K562 (cell line): ENCODE measurements around the gene PTOV1. TPM values are rescaled to one million over a fixed set of nuclear protein-coding genes. Genes with fewer than 3 reads are reported as not detected.

Experiments
- ATAC-seq: fragments of 200-7000 bp; cut with Tn5 transposase; 3 replicates; pipeline ENCODE4 v1.9.1; 2020; ENCODE audit warnings: moderate library complexity
- BruUV-seq: library from RNA; stranded (reverse); fragments of 400-500 nt; replicated peaks from 2 replicates; lab custom pipeline; 2021; lab: Mats Ljungman, UMichigan
- CTCF ChIA-PET: fragments of 300-600 bp; formaldehyde crosslinking; extraction: SDS; loops from one replicate; lab custom pipeline; 2021; ENCODE audit warnings: low intra/inter-chr PET ratio; lab: Yijun Ruan, JAX
- POLR2A ChIA-PET: fragments of 300-600, 350-650 bp; sonication (Branson Sonifier 250); formaldehyde crosslinking; extraction: SDS; loops from one replicate; lab custom pipeline; 2021; ENCODE audit warnings: antibody characterized with exemption, inconsistent platforms; lab: Yijun Ruan, JAX
- DNase-seq, 4 experiments: peaks; one replicate each; pipeline versions ENCODE4 v3.0.0 to v3.0.0-alpha.2; 2011 to 2018; ENCODE audit warnings: low spot score in 3 of 4, mixed read lengths in 3 of 4; ENCODE audit errors: extremely low read depth in 1 of 4
- FAIRE-seq: peaks from 2 replicates; lab custom pipeline; 2011; peaks lifted over from hg19 to GRCh38; lab: Jason Lieb, UNC
- H2AFZ ChIP-seq: 2 replicates; pipeline ENCODE4 v1.6.0; 2011; ENCODE audit warnings: low read depth, low read length, control low read depth, inconsistent platforms
- H3K27ac ChIP-seq: fragments of 200-600 bp; 3 replicates; pipeline ENCODE4 v1.8.0; 2011; ENCODE audit warnings: low read depth, mild to moderate bottlenecking, control low read depth, inconsistent platforms, low read length, moderate library complexity, mixed read lengths; ENCODE audit errors: extremely low read depth
- H3K27me3 ChIP-seq, 2 experiments: fragments of 300-600 bp in 1 of 2; 2 replicates in 1 of 2; 3 replicates in 1 of 2; pipeline versions ENCODE4 v1.6.0 to v1.8.0; 2011; ENCODE audit warnings: inconsistent platforms in 2 of 2, low read length in 2 of 2, mild to moderate bottlenecking in 1 of 2, mixed read lengths in 1 of 2, moderate library complexity in 1 of 2; ENCODE audit not compliant: control insufficient read depth in 2 of 2, insufficient read depth in 2 of 2
- H3K36me3 ChIP-seq: fragments of 300-600 bp; 3 replicates; pipeline ENCODE4 v1.8.0; 2011; ENCODE audit warnings: mild to moderate bottlenecking, low read length, inconsistent platforms; ENCODE audit not compliant: control insufficient read depth, insufficient read depth
- H3K4me1 ChIP-seq, 2 experiments: fragments of 200-600 bp in 1 of 2; replicated peaks in 1 of 2; 2 replicates in 1 of 2; 3 replicates in 1 of 2; pipeline versions ENCODE4 v1.5.1 to v1.8.0; 2011; ENCODE audit warnings: inconsistent platforms in 2 of 2, low read length in 2 of 2, mild to moderate bottlenecking in 1 of 2, mixed read lengths in 1 of 2, moderate library complexity in 1 of 2; ENCODE audit not compliant: control insufficient read depth in 2 of 2, insufficient read depth in 2 of 2
- H3K4me2 ChIP-seq: 2 replicates; pipeline ENCODE4 v1.6.1; 2011; ENCODE audit warnings: low read length, control low read depth, inconsistent platforms, mixed read lengths; ENCODE audit not compliant: insufficient read depth
- H3K4me3 ChIP-seq: fragments of 200-600 bp; sonication (generic), shearing (Covaris generic); 2 replicates; pipeline ENCODE4 v1.5.1; 2016; ENCODE audit warnings: control low read depth, inconsistent platforms
- H3K79me2 ChIP-seq: fragments of 200-600 bp; 3 replicates; pipeline ENCODE4 v1.8.0; 2011; ENCODE audit warnings: low read length, inconsistent platforms; ENCODE audit not compliant: control insufficient read depth, insufficient read depth
- H3K9ac ChIP-seq, 2 experiments: 2 replicates each; pipeline versions ENCODE4 v1.6.0 to v1.6.1; 2011; ENCODE audit warnings: low read depth in 2 of 2, low read length in 2 of 2, control low read depth in 1 of 2, inconsistent platforms in 1 of 2, mild to moderate bottlenecking in 1 of 2, mixed read lengths in 1 of 2; ENCODE audit not compliant: insufficient read depth in 1 of 2
- H3K9me1 ChIP-seq: one replicate; pipeline ENCODE4 v1.6.0; 2011; ENCODE audit warnings: inconsistent platforms, mild to moderate bottlenecking, low read length, moderate library complexity; ENCODE audit not compliant: control insufficient read depth, insufficient read depth
- H3K9me3 ChIP-seq: replicated peaks from 2 replicates; pipeline ENCODE4 v1.5.1; 2011; ENCODE audit warnings: low read depth, low read length, inconsistent platforms; ENCODE audit not compliant: control insufficient read depth, insufficient read depth
- H4K20me1 ChIP-seq: replicated peaks from 2 replicates; pipeline ENCODE4 v1.6.1; 2011; ENCODE audit warnings: low read length, inconsistent platforms, mixed read lengths; ENCODE audit not compliant: control insufficient read depth, insufficient read depth
- AFF4 ChIP-seq: sonication (generic); formaldehyde crosslinking; IDR thresholded peaks from 2 replicates; pipeline ENCODE4 v1.8.0; 2023; ENCODE audit warnings: mild to moderate bottlenecking, missing genetic modification reagents
- CCNT2 ChIP-seq: IDR thresholded peaks from 2 replicates; pipeline ENCODE4 v1.6.1; 2011; ENCODE audit warnings: borderline replicate concordance, low read depth, mild to moderate bottlenecking, moderate library complexity, mixed read lengths, low read length; ENCODE audit not compliant: insufficient read length; ENCODE audit errors: extremely low read depth
- CXXC5 ChIP-seq: fragments of 250-450 bp; sonication (Bioruptor Pico); IDR thresholded peaks from 2 replicates; pipeline ENCODE4 v1.8.0; 2022; ENCODE audit warnings: inconsistent platforms, mild to moderate bottlenecking, moderate library complexity
- DACH1 ChIP-seq: fragments of 450-650 bp; IDR thresholded peaks from 2 replicates; pipeline ENCODE4 v1.6.1; 2018; ENCODE audit not compliant: partially characterized antibody
- ILF3 ChIP-seq: fragments of 450-650 bp; IDR thresholded peaks from 2 replicates; pipeline ENCODE4 v1.6.1; 2018; ENCODE audit warnings: antibody characterized with exemption, mild to moderate bottlenecking, moderate library complexity, borderline replicate concordance
- NR3C1 ChIP-seq: sonication (generic); formaldehyde crosslinking; IDR thresholded peaks from 2 replicates; pipeline ENCODE4 v1.8.1; 2022; ENCODE audit warnings: missing genetic modification reagents
- NRF1 ChIP-seq, 2 experiments: fragments of 450-650 bp; IDR thresholded peaks in 1 of 2; conservative IDR thresholded peaks in 1 of 2; 2 replicates each; pipeline ENCODE4 v1.6.1; 2014; ENCODE audit warnings: mild to moderate bottlenecking in 2 of 2
- RFX1 ChIP-seq: fragments of 450-650 bp; IDR thresholded peaks from 2 replicates; pipeline ENCODE4 v1.6.1; 2016; ENCODE audit warnings: mild to moderate bottlenecking, moderate library complexity
- SP1 ChIP-seq: sonication (generic); formaldehyde crosslinking; IDR thresholded peaks from 2 replicates; pipeline ENCODE4 v1.8.1; 2022; ENCODE audit warnings: mild to moderate bottlenecking, missing genetic modification reagents
- ZNF165 ChIP-seq: fragments of 250-450 bp; sonication (Bioruptor Pico); IDR thresholded peaks from 2 replicates; pipeline ENCODE4 v1.4.0; 2020; ENCODE audit warnings: borderline replicate concordance
- WGBS: fragments of 100-300 bp; shearing (Covaris generic); methylation state at CpG from one replicate; pipeline ENCODE4 v1.1.6; 2016; ENCODE audit warnings: low coverage, mixed read lengths; ENCODE audit not compliant: insufficient coverage; ENCODE audit errors: missing lambda C conversion rate; 5-methylcytosine and 5-hydroxymethylcytosine counted together
- in situ Hi-C: fragments of 300-500 bp; cut with MboI; formaldehyde crosslinking; loops from 4 replicates; pipeline ENCODE4 v1.15.0; 2018; ENCODE audit warnings: inconsistent platforms, mixed read lengths
- intact Hi-C: fragments of 100-400 bp; cut with micrococcal nuclease; formaldehyde crosslinking; loops from 2 replicates; pipeline ENCODE4 v1.14.2; 2022
- polyA plus RNA-seq, 8 experiments: library from polyadenylated mRNA; depleted of rRNA in 4 of 8; stranded (reverse) in 5 of 8; unstranded in 3 of 8; fragments of >200 nt; fragmentation: Nextera tagmentation in 2 of 8; fragmentation: Illumina TruSeq in 1 of 8; extraction: Ambion mirVana in 2 of 8; extraction: Trizol in 1 of 8; gene quantifications; 2 replicates each; pipeline versions ENCODE4 v1.2.1 to v1.2.3, GENCODE V29; 2011 to 2014; ENCODE audit warnings: inconsistent platforms in 1 of 8, missing spikeins in 1 of 8
- total RNA-seq, 7 experiments: library from RNA; depleted of rRNA in 6 of 7; stranded (reverse); fragments of >200 nt in 6 of 7; fragmentation: Illumina TruSeq in 2 of 7; extraction: Trizol in 2 of 7; gene quantifications; 2 replicates each; pipeline versions ENCODE4 v1.2.1 to v1.2.3, GENCODE V29; 2011 to 2021; ENCODE audit warnings: low replicate concordance in 1 of 7
- TF ChIP-seq, protein P1 (sequence below): sonication (generic); formaldehyde crosslinking; IDR thresholded peaks from 2 replicates; pipeline ENCODE4 v1.8.1; 2023; ENCODE audit warnings: mild to moderate bottlenecking, missing genetic modification reagents, moderate library complexity
- TF ChIP-seq, protein P2 (sequence below), 3 experiments: fragments of 200-800 bp in 1 of 3; fragments of 250-450 bp in 1 of 3; fragments of 450-650 bp in 1 of 3; sonication (Bioruptor Pico) in 1 of 3; sonication (Bioruptor generic) in 1 of 3; formaldehyde crosslinking in 1 of 3; IDR thresholded peaks; 2 replicates each; pipeline versions ENCODE4 v1.6.1 to v1.8.0; 2016 to 2022; ENCODE audit warnings: mild to moderate bottlenecking in 2 of 3, missing genetic modification characterization in 2 of 3, missing compliant biosample characterization in 1 of 3, moderate library complexity in 1 of 3

Gene PTOV1
- total and polyA plus RNA-seq, 9 of the 15 experiments (the other 6 are each of a cell fraction or from before 2014, with no cell fraction given) = 4.9 to 169 (median 43.5) TPM

DNA sequence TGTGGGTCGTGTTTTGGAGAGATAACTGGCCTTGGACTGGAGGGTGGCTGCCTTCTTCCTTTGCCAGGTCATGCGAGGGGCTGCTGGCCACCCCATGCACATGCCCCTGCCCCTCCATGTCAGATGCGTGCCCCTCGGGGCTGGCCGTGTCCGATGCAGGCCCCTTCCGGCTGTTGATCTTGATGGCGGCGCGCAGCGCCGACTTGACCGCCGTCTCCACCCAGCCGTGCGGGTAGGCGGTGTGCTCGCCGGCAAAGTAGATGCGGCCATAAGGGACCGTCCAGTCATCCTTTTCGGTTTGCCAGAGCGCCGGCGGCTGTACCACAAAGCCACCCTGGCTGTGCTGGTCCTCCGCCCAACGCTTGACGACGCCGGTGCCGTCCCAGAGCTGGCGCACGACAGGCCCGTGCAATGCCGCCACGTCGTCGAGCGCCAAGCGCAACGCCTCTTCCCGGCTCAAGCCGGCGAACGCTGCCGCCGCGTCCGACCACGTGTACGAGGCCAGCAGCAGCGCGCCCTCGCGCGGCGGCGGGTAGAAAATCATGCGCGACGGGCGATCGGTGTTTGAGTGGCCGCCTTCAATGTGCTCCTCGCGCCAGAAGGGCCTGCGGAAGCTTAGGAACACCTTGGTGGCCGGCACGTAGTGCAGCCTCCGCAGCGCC lies 38.9 kb downstream of the PTOV1 start:
- H3K9ac ChIP-seq = peak overlapping the region; percentile 74 to 90
- peak overlapping the region; percentile 100 for H2AFZ ChIP-seq
- ChIA-PET POLR2A (interaction anchor here (0.6 to 1.6 kb wide), 13 partner anchors 13 to 1566 kb away, joined by 3 to 11 read pairs (median 3); partner anchors contain the start of genes AKT1S1, ATF5, NUP62 and PTOV1), CTCF (interaction anchor here (0.6 to 0.7 kb wide), 2 partner anchors 53 to 354 kb away, joined by 5 to 6 read pairs; no protein-coding TSS in a partner anchor)
- in situ Hi-C loops = loop anchor here (5.0 kb wide), 1 partner anchor 92 kb away; no protein-coding TSS in a partner anchor
- H3K36me3 ChIP-seq = peaks cover 2% of the 10 kb centered on the region; the same call in 2 of the 3 replicates
- H3K4me2 ChIP-seq = peak overlapping the region; percentile 92
- H3K4me3 ChIP-seq = peak overlapping the region; percentile 47
- no peaks in the 10 kb centered on the region for H3K9me3 ChIP-seq
- H3K27me3 ChIP-seq = peaks cover 2 to 3% of the 10 kb centered on the region in 2 experiments; a peak in 3 of 5 replicates
- no peaks in the 10 kb centered on the region for H4K20me1 ChIP-seq
- H3K4me1 ChIP-seq = peaks cover 12 to 49% of the 10 kb centered on the region in 2 experiments
- BruUV-seq = no TSS peak
- peak; percentile 93 for FAIRE-seq
- ATAC-seq = peak; percentile 86
- peaks cover 3% of the 10 kb centered on the region for H3K9me1 ChIP-seq
- no peaks in the 10 kb centered on the region for H3K79me2 ChIP-seq
- 3% methylated on average over 71 of the region's 71 CpGs for WGBS
- intact Hi-C loops = no loop called here
- DNase-seq = peak; percentile 64 to 95 (median 68)
- H3K27ac ChIP-seq = peak overlapping the region; percentile 89
- TF ChIP-seq SP1 (peak; percentile 99), ZNF165 (CRISPR knock-in tag) (no peak), DACH1 (no peak), CCNT2 (peak; percentile 82), RFX1 (no peak), AFF4 (CRISPR knock-in tag) (peak; percentile 99), CXXC5 (CRISPR knock-in tag) (peak; percentile 100), NR3C1 (CRISPR knock-in tag) (peak; percentile 99), ILF3 (no peak), NRF1 (conservative IDR thresholded peaks at IDR 0.05 in 1 of 2, IDR thresholded peaks at IDR 0.05 in 1 of 2) (peak; percentile 68 to 74)
- TF ChIP-seq, protein P1, sequence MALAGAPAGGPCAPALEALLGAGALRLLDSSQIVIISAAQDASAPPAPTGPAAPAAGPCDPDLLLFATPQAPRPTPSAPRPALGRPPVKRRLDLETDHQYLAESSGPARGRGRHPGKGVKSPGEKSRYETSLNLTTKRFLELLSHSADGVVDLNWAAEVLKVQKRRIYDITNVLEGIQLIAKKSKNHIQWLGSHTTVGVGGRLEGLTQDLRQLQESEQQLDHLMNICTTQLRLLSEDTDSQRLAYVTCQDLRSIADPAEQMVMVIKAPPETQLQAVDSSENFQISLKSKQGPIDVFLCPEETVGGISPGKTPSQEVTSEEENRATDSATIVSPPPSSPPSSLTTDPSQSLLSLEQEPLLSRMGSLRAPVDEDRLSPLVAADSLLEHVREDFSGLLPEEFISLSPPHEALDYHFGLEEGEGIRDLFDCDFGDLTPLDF = peak; percentile 99
- TF ChIP-seq, protein P2, sequence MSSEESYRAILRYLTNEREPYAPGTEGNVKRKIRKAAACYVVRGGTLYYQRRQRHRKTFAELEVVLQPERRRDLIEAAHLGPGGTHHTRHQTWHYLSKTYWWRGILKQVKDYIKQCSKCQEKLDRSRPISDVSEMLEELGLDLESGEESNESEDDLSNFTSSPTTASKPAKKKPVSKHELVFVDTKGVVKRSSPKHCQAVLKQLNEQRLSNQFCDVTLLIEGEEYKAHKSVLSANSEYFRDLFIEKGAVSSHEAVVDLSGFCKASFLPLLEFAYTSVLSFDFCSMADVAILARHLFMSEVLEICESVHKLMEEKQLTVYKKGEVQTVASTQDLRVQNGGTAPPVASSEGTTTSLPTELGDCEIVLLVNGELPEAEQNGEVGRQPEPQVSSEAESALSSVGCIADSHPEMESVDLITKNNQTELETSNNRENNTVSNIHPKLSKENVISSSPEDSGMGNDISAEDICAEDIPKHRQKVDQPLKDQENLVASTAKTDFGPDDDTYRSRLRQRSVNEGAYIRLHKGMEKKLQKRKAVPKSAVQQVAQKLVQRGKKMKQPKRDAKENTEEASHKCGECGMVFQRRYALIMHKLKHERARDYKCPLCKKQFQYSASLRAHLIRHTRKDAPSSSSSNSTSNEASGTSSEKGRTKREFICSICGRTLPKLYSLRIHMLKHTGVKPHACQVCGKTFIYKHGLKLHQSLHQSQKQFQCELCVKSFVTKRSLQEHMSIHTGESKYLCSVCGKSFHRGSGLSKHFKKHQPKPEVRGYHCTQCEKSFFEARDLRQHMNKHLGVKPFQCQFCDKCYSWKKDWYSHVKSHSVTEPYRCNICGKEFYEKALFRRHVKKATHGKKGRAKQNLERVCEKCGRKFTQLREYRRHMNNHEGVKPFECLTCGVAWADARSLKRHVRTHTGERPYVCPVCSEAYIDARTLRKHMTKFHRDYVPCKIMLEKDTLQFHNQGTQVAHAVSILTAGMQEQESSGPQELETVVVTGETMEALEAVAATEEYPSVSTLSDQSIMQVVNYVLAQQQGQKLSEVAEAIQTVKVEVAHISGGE (CRISPR knock-in tag; IDR thresholded peaks at IDR 0.05) = no peak; a peak in 2 of 6 replicates
